K562 (cell line): ENCODE results near the gene NT5C2. TPM values are rescaled to one million over a fixed set of nuclear protein-coding genes. Genes with fewer than 3 reads are reported as not detected.

Experiments
- polyA plus RNA-seq, 8 experiments: library from polyadenylated mRNA; depleted of rRNA in 4 of 8; stranded (reverse) in 5 of 8; unstranded in 3 of 8; fragments of >200 nt; fragmentation: Nextera tagmentation in 2 of 8; fragmentation: Illumina TruSeq in 1 of 8; extraction: Ambion mirVana in 2 of 8; extraction: Trizol in 1 of 8; gene quantifications; 2 replicates each; pipeline versions ENCODE4 v1.2.1 to v1.2.3, GENCODE V29; 2011 to 2014; ENCODE audit warnings: inconsistent platforms in 1 of 8, missing spikeins in 1 of 8
- total RNA-seq, 7 experiments: library from RNA; depleted of rRNA in 6 of 7; stranded (reverse); fragments of >200 nt in 6 of 7; fragmentation: Illumina TruSeq in 2 of 7; extraction: Trizol in 2 of 7; gene quantifications; 2 replicates each; pipeline versions ENCODE4 v1.2.1 to v1.2.3, GENCODE V29; 2011 to 2021; ENCODE audit warnings: low replicate concordance in 1 of 7
- TF ChIP-seq, protein P1 (sequence below): fragments of 450-650 bp; IDR thresholded peaks from 2 replicates; pipeline ENCODE4 v1.6.1; 2016; ENCODE audit warnings: low read depth
- TF ChIP-seq, protein P2 (sequence below): fragments of 250-450 bp; sonication (Bioruptor Pico); IDR thresholded peaks from 2 replicates; pipeline ENCODE4 v1.4.0; 2020
- TF ChIP-seq, protein P3 (sequence below): fragments of 150-350 bp; conservative IDR thresholded peaks from 2 replicates; pipeline ENCODE4 v1.6.1; 2014; ENCODE audit warnings: low read length
- TF ChIP-seq, protein P4 (sequence below): fragments of 450-650 bp; IDR thresholded peaks from 2 replicates; pipeline ENCODE4 v1.6.1; 2016; ENCODE audit warnings: low read depth, mild to moderate bottlenecking, moderate library complexity

NT5C2 gene
- total and polyA plus RNA-seq, 9 of the 15 experiments (the other 6 are each of a cell fraction or from before 2014, with no cell fraction given) = 11.3 to 45.2 (median 27.7) TPM

DNA sequence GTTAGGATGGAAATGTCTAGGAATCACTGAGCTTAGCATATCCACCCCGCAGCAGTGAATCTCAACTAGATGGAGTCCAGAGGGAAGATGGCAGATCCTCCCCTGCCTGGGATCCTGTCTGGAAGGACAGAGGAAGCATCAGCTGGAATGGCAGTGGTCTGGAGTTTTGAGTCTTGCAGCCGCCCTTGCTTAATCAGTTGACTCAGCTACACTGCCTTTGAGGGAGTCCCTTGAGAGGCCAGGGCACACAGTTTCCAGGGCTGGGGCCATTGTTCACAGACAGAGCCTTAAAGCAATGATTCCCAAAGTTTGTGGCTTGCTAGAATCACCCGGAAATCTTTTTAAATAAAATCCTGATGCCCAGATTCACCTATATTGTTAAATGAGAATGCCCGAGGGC lies 128.1 kb downstream of the NT5C2 start (continued):
- TF ChIP-seq, protein P1, sequence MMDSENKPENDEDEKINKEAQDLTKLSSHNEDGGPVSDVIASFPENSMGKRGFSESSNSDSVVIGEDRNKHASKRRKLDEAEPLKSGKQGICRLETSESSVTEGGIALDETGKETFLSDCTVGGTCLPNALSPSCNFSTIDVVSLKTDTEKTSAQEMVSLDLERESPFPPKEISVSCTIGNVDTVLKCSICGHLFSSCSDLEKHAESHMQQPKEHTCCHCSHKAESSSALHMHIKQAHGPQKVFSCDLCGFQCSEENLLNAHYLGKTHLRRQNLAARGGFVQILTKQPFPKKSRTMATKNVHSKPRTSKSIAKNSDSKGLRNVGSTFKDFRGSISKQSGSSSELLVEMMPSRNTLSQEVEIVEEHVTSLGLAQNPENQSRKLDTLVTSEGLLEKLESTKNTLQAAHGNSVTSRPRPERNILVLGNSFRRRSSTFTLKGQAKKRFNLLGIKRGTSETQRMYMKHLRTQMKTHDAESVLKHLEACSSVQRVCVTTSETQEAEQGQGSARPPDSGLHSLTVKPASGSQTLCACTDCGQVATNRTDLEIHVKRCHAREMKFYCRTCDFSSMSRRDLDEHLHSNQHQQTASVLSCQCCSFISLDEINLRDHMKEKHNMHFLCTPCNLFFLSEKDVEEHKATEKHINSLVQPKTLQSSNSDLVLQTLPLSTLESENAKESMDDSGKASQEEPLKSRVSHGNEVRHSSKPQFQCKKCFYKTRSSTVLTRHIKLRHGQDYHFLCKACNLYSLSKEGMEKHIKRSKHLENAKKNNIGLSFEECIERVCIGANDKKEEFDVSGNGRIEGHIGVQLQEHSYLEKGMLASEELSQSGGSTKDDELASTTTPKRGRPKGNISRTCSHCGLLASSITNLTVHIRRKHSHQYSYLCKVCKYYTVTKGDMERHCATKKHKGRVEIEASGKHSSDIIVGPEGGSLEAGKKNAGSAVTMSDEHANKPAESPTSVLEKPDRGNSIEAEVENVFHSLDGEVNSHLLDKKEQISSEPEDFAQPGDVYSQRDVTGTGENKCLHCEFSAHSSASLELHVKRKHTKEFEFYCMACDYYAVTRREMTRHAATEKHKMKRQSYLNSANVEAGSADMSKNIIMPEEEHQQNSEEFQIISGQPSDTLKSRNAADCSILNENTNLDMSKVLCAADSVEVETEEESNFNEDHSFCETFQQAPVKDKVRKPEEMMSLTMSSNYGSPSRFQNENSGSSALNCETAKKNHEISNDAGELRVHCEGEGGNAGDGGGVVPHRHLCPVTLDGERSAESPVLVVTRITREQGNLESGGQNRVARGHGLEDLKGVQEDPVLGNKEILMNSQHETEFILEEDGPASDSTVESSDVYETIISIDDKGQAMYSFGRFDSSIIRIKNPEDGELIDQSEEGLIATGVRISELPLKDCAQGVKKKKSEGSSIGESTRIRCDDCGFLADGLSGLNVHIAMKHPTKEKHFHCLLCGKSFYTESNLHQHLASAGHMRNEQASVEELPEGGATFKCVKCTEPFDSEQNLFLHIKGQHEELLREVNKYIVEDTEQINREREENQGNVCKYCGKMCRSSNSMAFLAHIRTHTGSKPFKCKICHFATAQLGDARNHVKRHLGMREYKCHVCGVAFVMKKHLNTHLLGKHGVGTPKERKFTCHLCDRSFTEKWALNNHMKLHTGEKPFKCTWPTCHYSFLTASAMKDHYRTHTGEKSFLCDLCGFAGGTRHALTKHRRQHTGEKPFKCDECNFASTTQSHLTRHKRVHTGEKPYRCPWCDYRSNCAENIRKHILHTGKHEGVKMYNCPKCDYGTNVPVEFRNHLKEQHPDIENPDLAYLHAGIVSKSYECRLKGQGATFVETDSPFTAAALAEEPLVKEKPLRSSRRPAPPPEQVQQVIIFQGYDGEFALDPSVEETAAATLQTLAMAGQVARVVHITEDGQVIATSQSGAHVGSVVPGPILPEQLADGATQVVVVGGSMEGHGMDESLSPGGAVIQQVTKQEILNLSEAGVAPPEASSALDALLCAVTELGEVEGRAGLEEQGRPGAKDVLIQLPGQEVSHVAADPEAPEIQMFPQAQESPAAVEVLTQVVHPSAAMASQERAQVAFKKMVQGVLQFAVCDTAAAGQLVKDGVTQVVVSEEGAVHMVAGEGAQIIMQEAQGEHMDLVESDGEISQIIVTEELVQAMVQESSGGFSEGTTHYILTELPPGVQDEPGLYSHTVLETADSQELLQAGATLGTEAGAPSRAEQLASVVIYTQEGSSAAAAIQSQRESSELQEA = no peak
- TF ChIP-seq, protein P2, sequence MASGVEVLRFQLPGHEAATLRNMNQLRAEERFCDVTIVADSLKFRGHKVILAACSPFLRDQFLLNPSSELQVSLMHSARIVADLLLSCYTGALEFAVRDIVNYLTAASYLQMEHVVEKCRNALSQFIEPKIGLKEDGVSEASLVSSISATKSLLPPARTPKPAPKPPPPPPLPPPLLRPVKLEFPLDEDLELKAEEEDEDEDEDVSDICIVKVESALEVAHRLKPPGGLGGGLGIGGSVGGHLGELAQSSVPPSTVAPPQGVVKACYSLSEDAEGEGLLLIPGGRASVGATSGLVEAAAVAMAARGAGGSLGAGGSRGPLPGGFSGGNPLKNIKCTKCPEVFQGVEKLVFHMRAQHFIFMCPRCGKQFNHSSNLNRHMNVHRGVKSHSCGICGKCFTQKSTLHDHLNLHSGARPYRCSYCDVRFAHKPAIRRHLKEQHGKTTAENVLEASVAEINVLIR (CRISPR knock-in tag) = no peak
- TF ChIP-seq, protein P3, sequence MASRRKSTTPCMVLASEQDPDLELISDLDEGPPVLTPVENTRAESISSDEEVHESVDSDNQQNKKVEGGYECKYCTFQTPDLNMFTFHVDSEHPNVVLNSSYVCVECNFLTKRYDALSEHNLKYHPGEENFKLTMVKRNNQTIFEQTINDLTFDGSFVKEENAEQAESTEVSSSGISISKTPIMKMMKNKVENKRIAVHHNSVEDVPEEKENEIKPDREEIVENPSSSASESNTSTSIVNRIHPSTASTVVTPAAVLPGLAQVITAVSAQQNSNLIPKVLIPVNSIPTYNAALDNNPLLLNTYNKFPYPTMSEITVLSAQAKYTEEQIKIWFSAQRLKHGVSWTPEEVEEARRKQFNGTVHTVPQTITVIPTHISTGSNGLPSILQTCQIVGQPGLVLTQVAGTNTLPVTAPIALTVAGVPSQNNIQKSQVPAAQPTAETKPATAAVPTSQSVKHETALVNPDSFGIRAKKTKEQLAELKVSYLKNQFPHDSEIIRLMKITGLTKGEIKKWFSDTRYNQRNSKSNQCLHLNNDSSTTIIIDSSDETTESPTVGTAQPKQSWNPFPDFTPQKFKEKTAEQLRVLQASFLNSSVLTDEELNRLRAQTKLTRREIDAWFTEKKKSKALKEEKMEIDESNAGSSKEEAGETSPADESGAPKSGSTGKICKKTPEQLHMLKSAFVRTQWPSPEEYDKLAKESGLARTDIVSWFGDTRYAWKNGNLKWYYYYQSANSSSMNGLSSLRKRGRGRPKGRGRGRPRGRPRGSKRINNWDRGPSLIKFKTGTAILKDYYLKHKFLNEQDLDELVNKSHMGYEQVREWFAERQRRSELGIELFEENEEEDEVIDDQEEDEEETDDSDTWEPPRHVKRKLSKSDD = no peak
- TF ChIP-seq, protein P4, sequence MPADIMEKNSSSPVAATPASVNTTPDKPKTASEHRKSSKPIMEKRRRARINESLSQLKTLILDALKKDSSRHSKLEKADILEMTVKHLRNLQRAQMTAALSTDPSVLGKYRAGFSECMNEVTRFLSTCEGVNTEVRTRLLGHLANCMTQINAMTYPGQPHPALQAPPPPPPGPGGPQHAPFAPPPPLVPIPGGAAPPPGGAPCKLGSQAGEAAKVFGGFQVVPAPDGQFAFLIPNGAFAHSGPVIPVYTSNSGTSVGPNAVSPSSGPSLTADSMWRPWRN = no peak
